Testis (tissue), 2 donors: ENCODE data around the gene CACNA2D3.

Experiments used
- POLR2A ChIP-seq: fragments of 450-650 bp; IDR thresholded peaks from one replicate; pipeline ENCODE4 v1.6.1; 2017; ENCODE audit warnings: antibody characterized with exemption, mild to moderate bottlenecking, moderate library complexity
- TF ChIP-seq, protein P1 (sequence below), 3 experiments: fragments of 450-650 bp in 2 of 3; fragments of 200-600 bp in 1 of 3; sonication (generic) in 1 of 3; IDR thresholded peaks; one replicate each; pipeline ENCODE4 v1.5.1; 2016 to 2019; ENCODE audit warnings: antibody characterized with exemption in 3 of 3, mild to moderate bottlenecking in 2 of 3, moderate library complexity in 1 of 3

DNA sequence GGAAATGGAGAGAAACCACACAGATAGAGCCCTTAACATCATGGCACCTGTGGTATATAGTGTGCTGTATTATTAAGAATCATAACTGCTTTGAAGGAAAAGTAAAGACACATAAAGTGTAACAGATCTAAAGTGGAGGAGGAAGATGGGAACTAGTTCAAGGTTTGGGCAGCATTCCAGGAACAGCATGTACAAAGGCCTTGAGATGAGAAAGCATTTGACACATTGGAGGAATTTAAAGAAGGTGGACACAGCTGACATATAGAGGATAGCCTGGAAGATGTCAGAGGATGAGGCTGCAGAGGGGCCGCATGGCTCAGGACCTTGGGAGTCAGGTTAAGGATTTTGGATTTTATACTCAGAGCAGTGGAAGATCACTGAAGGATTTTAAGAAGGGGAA lies 766.5 kb downstream of the CACNA2D3 start:
- TF ChIP-seq, protein P1, sequence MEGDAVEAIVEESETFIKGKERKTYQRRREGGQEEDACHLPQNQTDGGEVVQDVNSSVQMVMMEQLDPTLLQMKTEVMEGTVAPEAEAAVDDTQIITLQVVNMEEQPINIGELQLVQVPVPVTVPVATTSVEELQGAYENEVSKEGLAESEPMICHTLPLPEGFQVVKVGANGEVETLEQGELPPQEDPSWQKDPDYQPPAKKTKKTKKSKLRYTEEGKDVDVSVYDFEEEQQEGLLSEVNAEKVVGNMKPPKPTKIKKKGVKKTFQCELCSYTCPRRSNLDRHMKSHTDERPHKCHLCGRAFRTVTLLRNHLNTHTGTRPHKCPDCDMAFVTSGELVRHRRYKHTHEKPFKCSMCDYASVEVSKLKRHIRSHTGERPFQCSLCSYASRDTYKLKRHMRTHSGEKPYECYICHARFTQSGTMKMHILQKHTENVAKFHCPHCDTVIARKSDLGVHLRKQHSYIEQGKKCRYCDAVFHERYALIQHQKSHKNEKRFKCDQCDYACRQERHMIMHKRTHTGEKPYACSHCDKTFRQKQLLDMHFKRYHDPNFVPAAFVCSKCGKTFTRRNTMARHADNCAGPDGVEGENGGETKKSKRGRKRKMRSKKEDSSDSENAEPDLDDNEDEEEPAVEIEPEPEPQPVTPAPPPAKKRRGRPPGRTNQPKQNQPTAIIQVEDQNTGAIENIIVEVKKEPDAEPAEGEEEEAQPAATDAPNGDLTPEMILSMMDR (IDR thresholded peaks at IDR 0.05): no peak
- TF ChIP-seq POLR2A: no peak
